HG02884 (cell line): ENCODE results near the gene LPP.
A peak's percentile ranks its signal among the peaks of the same experiment; 100 is the strongest.

Source experiments
- ATAC-seq: cut with Tn5 transposase; IDR thresholded peaks from one replicate; pipeline ENCODE4 v1.9.1; 2021; ENCODE audit warnings: mild to moderate bottlenecking, moderate library complexity; ENCODE audit not compliant: unreplicated experiment

Gene LPP

GRCh38 chr3:188759336-188760005 lies 605.5 kb downstream of the LPP start:
- no peak for ATAC-seq

GRCh38 chr3:188760408-188760807 lies 606.5 kb downstream of the LPP start:
- no peak for ATAC-seq

GRCh38 chr3:188761439-188761838 lies 607.5 kb downstream of the LPP start:
- ATAC-seq: no peak

GRCh38 chr3:188761964-188762363 lies 608.0 kb downstream of the LPP start:
- no peak for ATAC-seq

- no peak for ATAC-seq
These were observed 610.7 kb downstream of the LPP start for GRCh38 chr3:188764609-188765008.

GRCh38 chr3:188769831-188770230 lies 615.9 kb downstream of the LPP start:
- ATAC-seq: no peak

GRCh38 chr3:188772886-188773285 lies 618.9 kb downstream of the LPP start:
- no peak for ATAC-seq

GRCh38 chr3:188775412-188775811 lies 621.5 kb downstream of the LPP start:
- ATAC-seq: no peak

- ATAC-seq: no peak
These were observed 622.5 kb downstream of the LPP start for GRCh38 chr3:188776447-188776846.

GRCh38 chr3:188778091-188778852 lies 624.3 kb downstream of the LPP start:
- no peak for ATAC-seq

- ATAC-seq: no peak
These were observed 625.5 kb downstream of the LPP start for GRCh38 chr3:188779281-188779980.

- ATAC-seq: no peak
These were observed 626.5 kb downstream of the LPP start for GRCh38 chr3:188780193-188781147.

- no peak for ATAC-seq
These were observed 628.7 kb downstream of the LPP start for GRCh38 chr3:188782613-188783124.

- ATAC-seq: no peak
These were observed 632.5 kb downstream of the LPP start for GRCh38 chr3:188786424-188786823.

- ATAC-seq: no peak
These were observed 634.7 kb downstream of the LPP start for GRCh38 chr3:188788621-188789081.

GRCh38 chr3:188789251-188789650 lies 635.3 kb downstream of the LPP start:
- ATAC-seq: no peak

- ATAC-seq: no peak
These were observed 637.4 kb downstream of the LPP start for GRCh38 chr3:188791311-188791710.

- no peak for ATAC-seq
These were observed 638.8 kb downstream of the LPP start for GRCh38 chr3:188792793-188793192.

GRCh38 chr3:188796122-188796631 lies 642.2 kb downstream of the LPP start:
- ATAC-seq: peak; percentile 95

- ATAC-seq: no peak
These were observed 643.1 kb downstream of the LPP start for GRCh38 chr3:188797045-188797444.
